NCI-H1417 (cell line): ENCODE results near the gene GJC1.

Experiments
- DNase-seq, 3 experiments: peaks; one replicate each; lab custom pipeline; 2025; lab: John Stamatoyannopoulos, UW

The GJC1 gene

DNA sequence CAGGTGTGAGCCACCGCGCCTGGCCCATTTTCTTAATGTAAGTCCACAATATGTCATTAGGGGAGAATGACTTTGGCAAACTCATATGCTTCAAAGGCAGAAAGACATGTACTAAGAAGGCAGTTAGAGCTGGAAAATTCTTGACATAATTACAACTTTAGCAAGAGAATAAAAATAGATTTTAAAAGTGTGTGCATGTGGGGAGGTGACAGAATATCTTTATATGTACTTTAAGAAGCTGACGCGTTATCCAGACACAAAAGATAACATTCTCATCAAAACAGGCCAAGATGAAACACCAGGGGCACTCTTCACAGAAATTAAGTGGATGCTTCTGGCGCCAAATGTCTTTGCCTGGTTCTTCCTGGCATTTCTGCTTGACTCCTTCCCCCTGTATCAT is 28.2 kb downstream of the GJC1 start:
- no peak for DNase-seq

GRCh38 chr17:44798356-44798755 is 31.7 kb downstream of the GJC1 start:
- no peak for DNase-seq

- DNase-seq = no peak
Measured at GRCh38 chr17:44797802-44798201, 32.3 kb downstream of the GJC1 start.

- no peak for DNase-seq
Measured at GRCh38 chr17:44796731-44797130, 33.4 kb downstream of the GJC1 start.

DNA sequence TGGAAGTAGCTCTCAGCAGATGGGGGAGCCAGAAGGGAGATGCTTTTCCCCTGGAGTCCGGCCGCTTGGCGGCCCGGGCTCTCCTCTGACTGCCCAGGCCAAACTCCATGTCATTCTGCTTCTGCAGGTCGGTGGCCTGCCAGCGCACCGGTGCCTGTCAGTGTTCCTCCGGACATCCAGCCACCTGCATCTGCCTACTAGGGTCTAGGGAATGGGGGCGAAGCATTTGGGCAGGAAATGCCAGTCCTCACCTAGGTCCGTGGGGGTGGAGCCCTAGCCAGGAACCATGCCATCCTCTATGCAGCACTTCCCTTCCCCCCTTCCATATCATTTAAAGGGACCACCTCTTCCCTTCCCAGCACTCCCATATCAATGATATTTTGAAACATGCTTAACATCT is 34.2 kb downstream of the GJC1 start:
- DNase-seq = no peak

GRCh38 chr17:44795421-44795820 is 34.7 kb downstream of the GJC1 start:
- DNase-seq = no peak

DNA sequence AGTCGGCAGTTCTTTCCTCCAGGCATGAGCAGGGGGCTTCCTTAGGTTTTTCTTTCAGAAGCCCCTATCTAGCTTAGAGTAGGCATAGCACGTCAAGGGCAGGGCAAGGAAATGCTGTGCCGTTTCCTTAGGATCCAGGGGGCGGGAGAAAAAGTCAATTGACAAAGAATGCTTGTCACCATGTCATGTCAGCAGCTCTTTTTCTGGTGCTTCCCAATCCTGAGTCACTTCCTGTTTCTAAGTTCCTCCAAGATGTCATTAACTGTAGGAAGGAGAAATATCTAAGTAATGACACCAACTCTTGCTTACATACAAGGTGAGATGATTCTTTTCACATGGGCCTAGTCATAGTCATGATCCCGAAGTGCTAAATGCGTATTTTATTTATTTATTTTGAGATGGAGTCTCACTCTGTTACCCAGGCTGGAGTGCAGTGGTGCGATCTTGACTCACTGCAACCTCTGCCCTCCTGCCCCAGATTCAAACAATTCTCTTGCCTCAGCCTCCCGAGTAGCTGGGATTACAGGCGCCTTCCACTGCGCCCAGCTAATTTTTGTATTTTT is 35.2 kb downstream of the GJC1 start:
- DNase-seq = no peak

DNA sequence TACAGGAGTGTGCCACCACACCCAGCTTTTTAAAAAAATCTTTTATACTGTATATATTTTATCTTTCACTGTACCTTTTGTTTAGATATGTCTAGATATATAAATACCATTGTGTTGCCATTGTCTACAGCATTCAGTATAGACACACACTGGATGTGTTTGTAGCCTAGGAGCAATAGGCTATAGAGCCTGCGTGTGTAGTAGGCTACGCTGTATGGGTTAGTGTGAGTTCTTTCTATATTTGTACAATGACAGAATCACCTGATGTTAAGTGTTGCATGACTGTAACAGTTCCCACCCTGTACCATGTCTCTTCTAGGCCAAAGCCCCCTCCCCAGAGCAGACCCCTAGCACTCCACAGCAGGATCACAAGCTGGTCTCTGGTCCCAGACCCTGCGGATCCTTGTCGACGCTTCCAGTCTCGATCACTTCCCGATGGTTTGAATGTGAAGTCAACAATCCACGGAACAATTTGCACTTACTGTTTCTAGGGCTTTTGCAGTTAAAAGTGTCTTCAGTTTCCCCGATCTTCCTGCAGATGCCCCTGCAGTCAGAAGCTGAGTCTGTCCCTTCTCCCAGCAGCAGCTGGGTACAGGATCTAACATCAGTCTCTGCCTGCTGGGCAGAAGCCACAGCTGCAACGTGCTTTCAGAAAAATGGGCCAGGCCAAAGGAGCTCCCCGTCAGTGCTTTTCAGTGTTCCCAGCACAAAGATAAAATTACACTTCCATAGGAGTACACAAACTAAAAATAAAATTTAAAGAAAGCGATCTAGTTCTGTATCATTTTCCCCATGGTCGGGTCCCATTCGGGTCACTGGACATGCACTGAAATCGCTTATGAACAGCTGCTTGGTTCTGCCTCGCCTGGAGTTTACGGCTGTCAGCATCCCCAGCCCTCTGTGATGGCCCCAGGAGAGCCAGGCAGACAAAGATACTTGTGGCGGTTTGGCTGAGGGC is 35.9 kb downstream of the GJC1 start:
- no peak for DNase-seq

DNA sequence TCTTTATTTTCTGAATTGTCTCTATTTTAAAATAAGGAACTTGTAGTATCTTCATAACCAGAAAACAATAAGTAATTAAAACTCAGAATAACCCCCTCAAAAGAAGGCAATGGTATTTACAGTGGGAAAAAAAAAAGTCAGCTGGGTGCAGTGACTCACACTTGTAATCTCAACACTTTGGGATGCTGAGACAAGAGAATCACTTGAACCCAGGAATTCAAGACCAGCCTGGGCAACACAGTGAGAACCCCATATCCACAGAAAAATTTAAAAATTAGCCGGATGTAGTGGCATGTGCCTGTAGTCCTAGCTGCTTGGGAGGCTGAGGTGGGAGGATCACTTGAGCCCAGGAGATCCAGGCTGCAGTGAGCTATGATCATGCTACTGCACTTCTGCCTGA is 37.8 kb downstream of the GJC1 start:
- DNase-seq = no peak

DNA sequence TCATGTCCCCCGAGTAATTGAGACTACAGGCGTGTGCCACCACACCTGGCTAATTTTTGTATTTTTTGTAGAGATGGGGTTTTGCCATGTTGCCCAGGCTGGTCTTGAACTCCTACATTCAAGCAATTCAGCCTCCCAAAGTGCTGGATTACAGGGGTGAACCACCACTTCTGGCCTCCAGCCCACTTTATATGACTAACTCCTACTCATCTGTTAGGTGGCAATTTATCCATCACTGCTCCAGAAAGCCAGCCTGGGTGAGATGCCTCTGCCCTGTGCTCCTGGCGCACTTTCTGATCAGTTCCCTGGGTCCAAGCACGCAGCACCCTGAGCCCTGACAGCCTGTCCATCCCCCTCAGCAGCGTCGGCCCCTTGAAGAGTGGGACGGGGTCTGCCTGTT is 41.9 kb downstream of the GJC1 start:
- no peak for DNase-seq

GRCh38 chr17:44787271-44787940 is 42.7 kb downstream of the GJC1 start:
- DNase-seq = no peak

DNA sequence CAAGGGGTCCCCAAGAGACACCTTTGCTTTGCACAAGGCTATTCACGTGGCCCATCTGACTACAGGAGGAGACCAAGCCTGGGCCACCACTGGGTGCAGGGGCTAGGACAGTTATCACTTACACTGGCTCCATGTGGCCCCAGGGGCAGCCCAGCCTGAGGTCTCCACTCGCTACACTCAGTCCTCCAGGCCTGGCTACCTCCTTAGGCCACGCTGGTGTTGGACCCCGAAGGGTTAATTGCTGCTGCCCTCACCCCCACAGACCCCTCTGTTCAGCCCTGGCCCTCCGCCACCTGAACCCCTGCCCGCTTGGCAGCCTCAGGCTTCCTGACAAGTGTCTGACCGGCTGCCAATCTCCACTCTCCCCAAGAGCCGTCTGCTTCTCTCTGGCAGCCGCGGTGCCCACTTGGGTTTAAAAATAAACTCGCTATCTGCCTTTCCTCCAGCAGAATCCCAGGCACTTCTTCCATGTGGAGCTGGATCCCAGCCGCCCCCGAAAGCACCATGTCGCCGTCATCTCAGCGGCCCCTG is 43.5 kb downstream of the GJC1 start:
- no peak for DNase-seq

DNA sequence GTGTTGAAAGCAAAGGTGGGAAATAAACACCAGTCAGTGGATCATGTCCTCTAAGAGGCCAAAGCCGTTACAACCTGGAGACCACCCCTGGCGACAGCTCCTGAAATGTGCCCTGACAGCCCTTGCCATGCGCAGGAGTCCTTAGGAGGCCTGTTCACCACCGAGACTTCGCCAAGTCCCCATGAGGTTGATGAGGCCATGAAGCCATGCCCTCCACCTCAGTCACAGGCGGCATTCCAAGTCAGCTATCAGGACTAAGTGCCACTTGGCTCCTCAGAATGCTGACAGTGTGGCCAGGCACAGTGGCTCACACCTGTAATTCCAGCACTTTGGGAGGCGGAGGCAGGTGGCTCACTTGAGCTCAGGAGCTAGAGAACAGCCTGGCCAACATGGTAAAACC is 44.2 kb downstream of the GJC1 start:
- no peak for DNase-seq

DNA sequence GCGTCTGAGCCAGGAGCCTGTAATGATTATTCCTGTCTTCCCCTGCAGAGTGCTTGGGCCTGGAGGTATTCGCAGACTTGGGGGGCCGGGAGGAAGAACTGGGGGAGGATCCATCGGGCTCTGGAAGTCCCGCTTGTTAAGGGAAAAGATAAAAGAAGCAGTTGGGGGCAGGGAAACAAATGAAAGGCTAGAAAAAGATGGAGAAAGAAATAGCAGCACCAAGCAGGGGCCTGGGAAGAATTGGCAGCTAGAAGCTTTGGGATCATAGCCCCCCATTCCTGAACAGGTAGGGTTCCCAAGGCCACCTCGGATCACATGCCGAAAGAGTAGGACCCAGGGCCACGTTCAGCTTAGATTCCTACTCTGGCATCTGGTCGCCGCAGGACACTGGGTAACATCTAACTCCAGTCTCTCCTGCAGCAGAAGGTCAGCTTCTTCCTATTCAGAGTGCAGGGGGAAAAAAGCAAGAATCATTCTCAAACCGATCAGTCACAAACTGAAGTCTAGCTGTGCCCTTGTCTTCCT is 47.7 kb downstream of the GJC1 start:
- no peak for DNase-seq

DNA sequence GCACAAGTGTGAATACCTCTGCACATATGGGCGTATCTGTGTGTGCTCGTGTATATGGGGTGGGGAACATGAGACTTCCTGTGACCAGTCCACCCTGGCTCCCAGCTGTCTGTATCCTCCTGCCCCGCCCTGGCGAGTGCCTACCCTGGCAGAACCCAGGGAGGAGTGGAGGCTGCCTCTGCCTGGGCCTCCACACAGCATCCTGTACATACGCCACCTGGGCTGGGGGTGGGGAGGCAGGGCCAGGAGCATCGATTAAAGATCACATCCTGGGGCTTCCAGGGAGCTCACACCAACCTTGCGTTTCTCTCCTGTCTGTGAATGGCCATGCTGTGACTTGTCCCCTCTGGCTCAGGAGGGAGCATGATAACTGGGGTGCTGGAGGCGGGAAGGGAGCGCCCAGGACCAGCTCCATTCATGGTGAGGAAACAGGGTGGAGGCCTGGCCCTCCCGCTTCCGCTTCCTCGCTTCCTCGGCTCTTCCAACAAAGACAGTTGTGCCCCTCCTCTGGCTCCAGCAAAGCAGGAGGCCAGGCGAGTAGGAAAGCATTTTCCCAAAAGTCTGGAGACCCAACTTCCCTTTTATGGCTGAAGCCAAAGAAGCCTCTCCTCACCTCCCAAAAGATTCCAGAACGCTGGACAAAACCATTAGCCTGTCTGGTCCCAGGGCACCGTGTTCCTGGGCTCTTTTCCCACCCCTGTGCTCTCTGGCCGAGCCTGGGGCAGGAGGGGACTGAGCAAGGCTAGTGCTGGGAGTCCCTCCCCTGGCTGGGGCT is 48.3 kb downstream of the GJC1 start:
- DNase-seq = no peak

DNA sequence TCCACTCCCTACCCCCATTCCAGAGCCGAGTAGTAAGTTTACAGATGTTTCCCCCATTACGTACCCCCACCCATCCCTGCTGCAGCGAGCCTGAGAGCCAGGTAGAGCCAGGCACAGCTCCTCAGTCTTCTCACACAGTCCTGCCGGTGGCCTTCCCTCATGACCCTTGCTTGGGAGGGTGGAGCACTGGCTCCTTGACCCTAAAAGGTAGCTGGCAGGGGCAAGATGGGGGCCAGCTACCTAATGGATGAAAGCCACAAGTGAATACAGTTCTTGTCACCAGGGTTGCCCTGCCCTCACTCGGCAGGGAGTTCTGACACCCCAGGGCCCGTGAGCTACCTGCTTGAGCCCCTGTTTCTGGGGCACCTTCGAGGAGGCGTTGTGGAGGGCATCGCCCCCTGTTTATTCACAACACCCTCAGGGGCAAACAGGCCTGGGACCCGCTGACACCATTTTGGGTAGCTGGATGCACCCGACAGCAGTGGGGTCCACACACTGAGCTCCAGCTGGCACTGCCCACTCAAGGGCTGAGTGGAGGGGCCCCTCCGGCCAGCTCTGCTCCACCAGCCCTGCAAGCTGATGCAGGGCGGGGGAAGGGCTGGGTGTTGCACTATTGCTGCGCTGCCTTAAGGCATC is 49.1 kb downstream of the GJC1 start:
- no peak for DNase-seq

- no peak for DNase-seq
Measured at GRCh38 chr17:44780161-44780560, 49.9 kb downstream of the GJC1 start.

DNA sequence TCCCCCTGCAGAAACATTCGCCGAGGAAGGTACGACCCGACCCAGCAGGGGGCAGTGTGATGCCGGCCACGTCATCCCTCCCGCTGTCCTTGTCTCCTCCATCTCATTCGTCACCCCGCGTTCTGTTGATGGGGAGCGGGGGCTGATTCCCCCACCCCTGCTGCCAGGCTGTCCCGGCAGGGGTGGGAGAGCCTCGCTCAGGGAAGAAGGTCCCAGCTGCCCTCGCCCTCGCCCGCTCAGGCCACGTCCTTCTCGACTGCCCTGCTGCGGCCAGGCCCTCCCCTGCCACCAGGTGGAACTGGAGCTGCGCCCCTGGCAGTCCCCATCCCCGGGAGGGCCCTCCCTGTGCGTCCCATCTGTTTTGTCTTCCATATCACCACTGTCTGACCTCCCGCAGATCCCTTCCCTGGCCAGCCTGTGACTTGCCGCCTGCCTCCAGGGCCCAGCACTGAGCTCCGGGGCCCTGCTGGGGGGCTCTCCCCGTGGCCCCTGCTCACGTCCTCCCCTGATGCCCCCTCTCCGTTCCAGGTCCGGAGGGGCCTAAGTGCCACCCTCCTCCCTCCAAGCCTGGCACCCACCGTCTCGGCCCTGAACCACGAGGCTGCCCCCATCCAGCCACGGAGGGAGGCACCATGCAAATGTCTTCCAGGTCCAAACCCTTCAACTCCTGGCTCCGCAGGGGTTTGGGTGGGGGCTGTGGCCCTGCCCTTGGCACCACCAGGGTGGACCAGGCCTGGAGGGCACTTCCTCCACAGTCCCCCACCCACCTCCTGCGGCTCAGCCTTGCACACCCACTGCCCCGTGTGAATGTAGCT is 50.7 kb downstream of the GJC1 start:
- DNase-seq = peak; percentile 58 to 82 (median 66)

DNA sequence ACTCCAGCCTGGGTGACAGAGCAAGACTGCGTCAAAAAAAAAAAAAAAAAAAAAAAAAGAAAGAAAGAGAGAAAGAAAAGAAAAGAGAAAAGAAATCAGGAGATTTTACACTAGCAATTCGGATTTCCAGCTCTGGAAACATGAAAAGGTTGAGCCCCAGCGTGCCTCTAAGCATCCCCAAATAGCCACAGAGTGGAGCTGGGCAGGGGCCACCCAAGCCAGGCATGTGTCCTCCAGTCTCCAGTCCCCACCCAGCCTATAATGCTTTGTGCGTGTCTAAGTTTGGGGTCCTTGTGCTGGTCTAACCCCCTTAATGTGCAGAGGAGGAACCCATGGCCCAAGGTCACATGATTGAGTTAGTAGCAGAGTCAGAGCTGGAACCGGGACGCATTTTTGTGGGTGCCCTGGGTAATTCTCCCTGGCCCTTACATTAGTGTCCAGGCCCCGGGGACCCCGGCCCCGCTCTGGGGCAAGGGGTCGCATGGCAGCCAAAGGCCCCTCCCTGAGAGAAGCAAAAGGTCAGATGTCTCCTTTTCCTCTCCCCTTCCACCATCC is 51.4 kb downstream of the GJC1 start:
- no peak for DNase-seq
